ENCODE measurements around the gene LRP1B.

LRP1B gene

GRCh38 chr2:140529706-140530105 is 1601.1 kb downstream of the LRP1B start:
- DNase-seq (ENCODE audit: low spot score): no peak

DNA sequence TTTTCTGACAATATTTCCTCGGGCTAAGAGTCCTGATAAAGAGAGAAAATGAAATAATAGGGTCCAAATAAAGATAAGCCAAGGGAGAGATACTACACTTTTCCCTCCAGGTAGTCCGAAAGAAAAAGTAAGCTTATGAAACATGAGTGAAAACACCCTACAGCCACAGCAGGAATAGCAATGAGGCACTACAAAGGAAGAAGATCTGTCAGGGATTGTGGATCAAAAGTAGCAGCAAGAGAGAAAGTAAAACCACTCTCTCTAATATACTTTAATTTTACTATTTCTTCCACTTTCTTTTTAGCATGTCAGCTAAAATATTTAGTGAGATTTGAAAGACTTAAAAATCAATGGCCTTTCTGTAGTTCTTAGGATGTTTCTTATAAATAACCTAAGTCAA is 1601.8 kb downstream of the LRP1B start:
- DNase-seq (ENCODE audit: low spot score): no peak

GRCh38 chr2:140526575-140526974 is 1604.2 kb downstream of the LRP1B start:
- DNase-seq (ENCODE audit: low spot score): no peak

- no peak for DNase-seq (ENCODE audit: low spot score)
Observed at GRCh38 chr2:140512106-140512505, 1618.7 kb downstream of the LRP1B start.

DNA sequence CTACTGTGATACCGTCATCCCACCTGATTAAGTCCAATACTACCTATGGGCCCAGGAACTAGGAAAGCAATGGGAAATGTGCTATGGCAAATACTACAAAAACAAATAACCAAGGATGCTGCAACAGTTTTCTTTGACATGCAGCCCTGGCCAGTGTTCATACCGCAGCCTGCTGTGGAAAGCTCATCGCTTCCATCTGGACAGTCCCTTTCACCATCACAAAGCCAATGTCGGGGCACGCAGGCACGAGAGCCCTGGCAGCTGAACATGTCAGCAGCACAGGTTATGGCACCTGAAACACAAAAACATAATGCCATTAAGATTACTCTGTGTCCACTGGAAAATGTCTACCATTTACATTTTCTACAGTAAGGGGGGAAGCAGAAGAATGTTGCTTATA is 1621.1 kb downstream of the LRP1B start:
- DNase-seq (ENCODE audit: low spot score): no peak

- DNase-seq (ENCODE audit: low spot score): no peak
Observed at GRCh38 chr2:140508756-140509155, 1622.1 kb downstream of the LRP1B start.

DNA sequence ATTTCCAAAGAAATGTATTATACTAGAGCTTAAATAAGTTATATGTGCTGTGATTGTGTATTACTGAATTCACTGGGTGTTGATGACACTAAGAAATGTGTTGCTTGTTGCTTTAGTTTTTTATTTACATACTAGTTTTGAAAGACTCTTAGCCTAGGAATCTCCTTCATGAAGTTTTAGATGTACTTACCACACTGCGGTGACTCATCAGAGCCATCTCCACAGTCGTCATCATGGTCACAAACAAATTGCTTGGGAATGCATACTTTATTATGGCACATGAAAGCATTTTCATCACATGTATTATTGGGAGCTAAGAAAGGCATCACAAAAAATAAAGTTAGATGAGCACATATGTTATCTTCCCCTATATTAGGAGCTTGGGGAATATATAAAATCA is 1624.2 kb downstream of the LRP1B start:
- DNase-seq (ENCODE audit: low spot score): peak; percentile 1

- DNase-seq (ENCODE audit: low spot score): no peak
Observed at GRCh38 chr2:140504601-140505000, 1626.2 kb downstream of the LRP1B start.

DNA sequence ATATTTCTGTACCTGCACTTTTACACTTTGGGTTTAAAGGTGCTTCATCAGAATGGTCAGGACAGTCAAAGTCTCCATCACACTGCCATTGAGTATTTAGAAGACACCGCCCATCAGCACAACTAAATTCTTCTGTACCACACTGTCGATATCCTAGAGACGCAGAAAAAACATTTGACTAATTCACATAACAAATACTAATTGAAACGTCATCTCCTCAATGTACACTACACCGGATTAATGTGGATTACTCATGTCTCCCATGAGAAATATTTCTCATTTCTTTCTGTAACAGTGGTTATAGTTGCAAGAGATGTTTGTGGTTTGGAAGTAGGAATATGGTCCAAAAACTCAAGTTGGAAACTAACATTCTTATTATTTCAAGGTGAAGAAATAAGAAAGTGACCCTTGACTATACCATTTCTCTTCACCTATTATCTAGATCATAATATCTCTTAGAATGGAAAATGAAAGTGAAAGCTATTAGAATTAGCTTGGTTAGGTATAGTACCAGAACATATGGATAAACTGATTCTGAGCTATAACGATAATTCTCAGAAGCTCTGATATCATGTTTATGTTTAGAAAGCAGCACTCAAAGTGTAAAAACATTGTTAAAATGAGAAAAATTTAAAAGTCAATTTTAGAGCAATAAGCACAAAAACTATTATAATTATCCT is 1627.7 kb downstream of the LRP1B start:
- DNase-seq (ENCODE audit: low spot score): peak; percentile 0

DNA sequence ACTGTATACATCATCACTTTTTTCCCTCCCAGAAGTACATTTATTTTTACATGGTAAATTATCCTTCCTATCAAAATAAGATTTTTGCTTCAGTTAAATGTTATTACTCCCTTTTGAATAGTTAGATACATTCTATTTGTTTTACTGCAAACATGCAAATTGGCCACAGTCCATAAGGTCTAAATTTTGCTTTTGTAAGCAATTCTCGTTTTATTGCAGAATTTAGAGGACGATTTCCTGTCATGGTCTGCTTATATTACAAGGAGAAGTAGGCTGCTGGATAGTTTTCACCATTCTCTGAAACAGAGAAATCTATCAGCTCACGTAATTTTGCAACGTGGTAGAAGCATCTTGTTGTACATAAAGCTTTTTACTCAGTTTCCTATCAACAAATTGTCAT is 1632.5 kb downstream of the LRP1B start:
- no peak for DNase-seq (ENCODE audit: low spot score)

DNA sequence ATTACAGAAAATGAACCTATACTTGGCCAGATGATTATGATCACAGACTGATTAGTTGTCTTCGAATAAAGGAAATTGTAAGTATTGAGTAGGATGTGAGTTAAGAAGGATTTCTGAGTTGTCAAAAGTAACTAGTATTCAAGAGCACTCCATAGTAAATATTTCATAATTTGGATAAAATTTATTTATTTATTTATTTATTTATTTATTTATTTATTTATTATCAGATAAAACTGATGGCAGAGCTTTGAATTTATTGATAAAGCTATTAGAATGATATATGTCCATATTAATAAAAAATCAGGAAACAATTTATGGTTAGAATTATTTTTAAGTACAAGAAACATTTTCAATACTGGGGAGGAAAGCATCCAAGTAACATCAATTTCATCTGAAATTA is 1634.1 kb downstream of the LRP1B start:
- no peak for DNase-seq (ENCODE audit: low spot score)

- no peak for DNase-seq (ENCODE audit: low spot score)
Observed at GRCh38 chr2:140491876-140492275, 1638.9 kb downstream of the LRP1B start.

GRCh38 chr2:140489193-140489592 is 1641.6 kb downstream of the LRP1B start:
- DNase-seq (ENCODE audit: low spot score): no peak

DNA sequence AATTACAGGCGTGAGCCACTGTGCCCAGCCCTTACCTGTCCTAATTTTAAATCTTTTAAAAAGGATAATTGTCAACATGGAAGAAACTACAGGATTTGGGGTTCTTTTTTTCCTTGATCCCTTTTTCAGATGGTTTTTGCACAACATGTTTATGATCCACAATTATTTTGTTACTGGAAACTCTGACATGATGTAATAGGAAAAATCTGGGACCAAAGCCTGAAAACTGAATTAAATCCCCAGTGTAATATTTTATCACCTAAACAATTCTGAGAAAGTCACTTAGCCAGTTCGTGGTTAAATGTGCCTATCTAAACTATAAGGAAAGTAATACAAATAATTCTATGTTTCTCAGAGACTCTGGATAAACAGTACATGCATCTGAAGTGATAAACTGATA is 1649.7 kb downstream of the LRP1B start:
- no peak for DNase-seq (ENCODE audit: low spot score)

DNA sequence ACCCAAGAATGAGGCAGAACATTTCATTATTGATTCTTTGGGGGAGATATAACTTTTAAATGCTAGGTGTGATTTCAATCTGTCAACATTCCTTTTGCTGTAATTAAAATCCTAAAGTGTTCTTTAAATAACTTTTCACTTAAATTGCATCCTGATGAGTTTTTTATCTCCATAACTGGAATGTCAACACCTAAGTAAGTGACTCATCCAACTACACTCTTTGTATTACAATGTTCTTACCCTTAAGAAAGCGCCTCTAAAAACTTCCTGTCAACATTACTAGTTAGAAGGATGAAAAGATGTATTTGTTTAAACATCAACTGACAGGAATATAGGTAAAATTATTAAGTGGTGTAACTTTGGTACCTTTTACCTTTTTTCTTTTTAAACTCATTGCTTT is 1657.0 kb downstream of the LRP1B start:
- DNase-seq (ENCODE audit: low spot score): no peak

DNA sequence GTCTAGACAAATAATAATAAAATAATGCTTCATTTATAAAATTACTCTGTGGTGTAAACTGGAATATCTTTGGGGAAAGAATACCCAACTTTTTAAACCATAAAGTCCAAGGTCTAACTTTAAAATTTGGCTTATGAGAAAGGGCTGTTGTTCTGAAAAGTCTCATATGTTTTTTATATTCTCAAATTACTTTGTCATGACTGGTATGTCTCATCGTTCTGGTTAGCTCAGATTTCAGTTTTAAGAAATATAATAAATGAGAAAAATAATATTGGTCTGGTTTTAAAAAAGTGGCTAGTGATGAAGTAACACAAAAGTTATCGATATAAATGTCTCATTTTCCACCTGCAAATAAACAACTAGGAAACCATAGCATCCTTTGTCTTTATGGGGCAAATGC is 1658.1 kb downstream of the LRP1B start:
- no peak for DNase-seq (ENCODE audit: low spot score)

GRCh38 chr2:140465301-140465700 is 1665.5 kb downstream of the LRP1B start:
- no peak for DNase-seq (ENCODE audit: low spot score)

DNA sequence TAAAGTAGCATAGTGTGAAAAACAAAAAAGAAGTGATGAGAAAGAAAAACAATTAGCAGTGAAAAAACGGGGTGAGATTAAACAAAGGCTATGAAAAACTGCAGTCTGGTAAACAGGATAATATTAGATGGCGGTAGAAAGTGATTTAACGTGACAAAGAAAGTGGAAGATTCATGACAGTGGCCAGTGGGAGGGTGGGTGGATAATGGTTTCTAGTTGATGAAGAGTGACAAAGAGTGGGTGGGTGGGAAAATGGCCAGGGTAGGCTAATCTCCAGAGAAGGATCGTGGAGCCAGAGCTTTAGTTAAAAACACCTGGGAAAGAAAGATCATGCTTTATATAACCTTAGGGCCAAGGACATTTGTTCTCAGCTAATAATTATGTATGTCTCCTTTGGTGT is 1667.8 kb downstream of the LRP1B start:
- no peak for DNase-seq (ENCODE audit: low spot score)

- no peak for DNase-seq (ENCODE audit: low spot score)
Observed at GRCh38 chr2:140457483-140457882, 1673.3 kb downstream of the LRP1B start.

DNA sequence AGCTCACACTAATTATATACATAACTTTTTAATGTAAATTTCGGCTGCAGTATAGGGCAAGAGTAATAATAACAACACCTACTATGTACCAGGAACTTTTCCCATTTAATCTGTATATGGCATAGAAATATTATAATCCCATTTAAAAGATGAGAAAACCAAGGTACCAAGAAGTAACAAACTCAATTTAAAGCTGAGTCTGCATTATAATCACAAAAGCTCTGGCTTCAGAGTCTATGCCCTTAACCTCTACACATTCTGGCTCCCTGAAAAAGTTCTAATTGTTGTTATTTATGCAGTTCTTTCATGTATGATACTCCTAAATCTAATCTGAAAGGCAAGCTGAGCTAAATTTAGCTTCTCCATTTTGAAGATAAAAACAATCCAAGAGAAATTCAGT is 1675.5 kb downstream of the LRP1B start:
- no peak for DNase-seq (ENCODE audit: low spot score)

GRCh38 chr2:140454717-140455116 is 1676.1 kb downstream of the LRP1B start:
- DNase-seq (ENCODE audit: low spot score): peak; percentile 17

DNA sequence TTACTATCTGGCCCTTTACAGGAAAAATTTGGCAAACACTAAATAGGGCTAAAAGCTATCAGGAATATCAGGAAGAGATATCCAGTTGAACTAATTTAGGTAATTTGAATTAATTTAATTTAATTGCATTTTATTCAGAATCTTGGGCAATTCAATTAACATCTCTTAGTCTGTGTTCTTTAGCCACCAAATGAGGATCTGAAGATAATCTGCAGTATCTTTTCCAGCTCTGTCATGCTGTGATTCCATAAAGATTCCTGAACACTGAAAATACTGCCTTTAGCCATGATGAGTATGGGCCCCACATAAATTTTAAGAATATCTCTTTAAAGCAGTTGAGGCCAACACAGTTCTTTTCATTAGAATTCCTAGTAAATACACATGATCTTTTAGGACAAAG is 1679.5 kb downstream of the LRP1B start:
- no peak for DNase-seq (ENCODE audit: low spot score)

- no peak for DNase-seq (ENCODE audit: low spot score)
Observed at GRCh38 chr2:140442319-140442718, 1688.5 kb downstream of the LRP1B start.

DNA sequence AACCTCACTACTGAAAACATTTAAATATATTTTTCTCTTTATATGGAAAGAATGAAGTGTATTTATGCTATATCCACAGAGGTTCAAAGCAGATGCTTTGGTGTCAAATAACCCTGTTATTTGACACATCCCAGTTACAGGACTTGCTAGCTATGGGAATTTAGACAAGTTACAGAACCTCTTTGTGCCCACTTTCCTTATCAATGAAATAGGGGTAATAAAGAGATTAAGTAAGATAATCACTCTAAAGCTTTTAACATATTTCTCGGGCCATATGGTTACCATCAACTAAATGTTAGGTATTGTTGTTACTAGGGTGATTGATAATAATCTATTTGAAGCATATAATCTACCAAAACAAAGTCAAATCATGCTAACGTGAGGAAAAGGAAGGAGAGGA is 1690.0 kb downstream of the LRP1B start:
- no peak for DNase-seq (ENCODE audit: low spot score)

- DNase-seq (ENCODE audit: low spot score): no peak
Observed at GRCh38 chr2:140436936-140437335, 1693.9 kb downstream of the LRP1B start.
